Natural killer cell (primary cell): Measurements from ENCODE around the gene FOXP1. TPM values are rescaled to one million over a fixed set of nuclear protein-coding genes. Genes with fewer than 3 reads are reported as not detected.

ENCODE experiments used
- ATAC-seq, 3 donors: fragments of 150-1000 bp in 2 of 3; fragments of 200-7000 bp in 1 of 3; cut with Tn5 transposase; 1 replicate in 1 of 3; 2 replicates in 2 of 3; pipeline ENCODE4 v1.10.0; 2021; ENCODE audit warnings: mild to moderate bottlenecking in 2 of 3, moderate library complexity in 2 of 3
- DNase-seq, 2 donors: peaks; one replicate each; pipeline versions ENCODE4 v3.0.0 to v3.0.0-alpha.2; 2013 to 2021; ENCODE audit warnings: mixed read lengths in 1 of 2
- H3K27ac ChIP-seq: one replicate; pipeline ENCODE4 v1.5.1; 2013; ENCODE audit warnings: mild to moderate bottlenecking, low read length
- H3K27me3 ChIP-seq: one replicate; pipeline ENCODE4 v1.6.1; 2013; ENCODE audit warnings: low read length; ENCODE audit not compliant: control insufficient read depth, insufficient read depth
- H3K36me3 ChIP-seq: one replicate; pipeline ENCODE4 v1.6.1; 2013; ENCODE audit warnings: low read length; ENCODE audit not compliant: control insufficient read depth, insufficient read depth
- H3K4me1 ChIP-seq: one replicate; pipeline ENCODE4 v1.6.1; 2013; ENCODE audit warnings: low read length; ENCODE audit not compliant: control insufficient read depth, insufficient read depth
- H3K4me3 ChIP-seq: one replicate; pipeline ENCODE4 v1.5.1; 2013; ENCODE audit warnings: low read length
- H3K9me3 ChIP-seq: one replicate; pipeline ENCODE4 v1.6.1; 2013; ENCODE audit warnings: low read length; ENCODE audit not compliant: control insufficient read depth, insufficient read depth
- H3K27ac Mint-ChIP-seq, 2 donors: one replicate each; pipeline ENCODE4 v1.8.0; 2022; ENCODE audit warnings: mild to moderate bottlenecking in 2 of 2, mixed read lengths in 2 of 2, moderate library complexity in 1 of 2
- H3K27me3 Mint-ChIP-seq, 2 donors: one replicate each; pipeline ENCODE4 v1.8.0; 2022; ENCODE audit warnings: low read depth in 2 of 2, mixed read lengths in 2 of 2
- H3K36me3 Mint-ChIP-seq: one replicate; pipeline ENCODE4 v1.8.0; 2022; ENCODE audit warnings: mixed read lengths
- H3K4me1 Mint-ChIP-seq, 2 donors: one replicate each; pipeline ENCODE4 v1.8.0; 2022; ENCODE audit warnings: mixed read lengths in 2 of 2
- H3K4me3 Mint-ChIP-seq: one replicate; pipeline ENCODE4 v1.8.0; 2022; ENCODE audit warnings: mild to moderate bottlenecking, moderate library complexity, mixed read lengths
- H3K9me3 Mint-ChIP-seq, 2 donors: one replicate each; pipeline ENCODE4 v1.8.0; 2022; ENCODE audit warnings: mixed read lengths in 2 of 2
- WGBS: methylation state at CpG from one replicate; pipeline ENCODE4 v1.1.7; 2013; ENCODE audit warnings: missing lambda C conversion rate; ENCODE audit not compliant: insufficient coverage; 5-methylcytosine and 5-hydroxymethylcytosine counted together
- intact Hi-C: fragments of 100-400 bp; cut with micrococcal nuclease; formaldehyde crosslinking; loops from one replicate; pipeline ENCODE4 v1.14.2; 2022
- total RNA-seq, 4 donors: library from RNA; stranded (reverse); fragments of 120-200 nt in 1 of 4; gene quantifications; one replicate each; pipeline versions ENCODE4 v1.2.3 to v1.2.4, GENCODE V29; 2013 to 2022
- TF ChIP-seq, protein P1 (sequence below): fragments of 200-600 bp; IDR thresholded peaks from one replicate; pipeline ENCODE4 v1.8.0; 2022; ENCODE audit warnings: antibody characterized with exemption

FOXP1 gene
- total RNA-seq, 3 donors from 2014 or later (not counting 1 experiment from before 2014, with no cell fraction given) = 166 to 185 (median 166) TPM

GRCh38 chr3:71487418-71487817 lies 96.1 kb downstream of the FOXP1 start:
- peak overlapping the region; percentile 66 to 69 for H3K27ac Mint-ChIP-seq

DNA sequence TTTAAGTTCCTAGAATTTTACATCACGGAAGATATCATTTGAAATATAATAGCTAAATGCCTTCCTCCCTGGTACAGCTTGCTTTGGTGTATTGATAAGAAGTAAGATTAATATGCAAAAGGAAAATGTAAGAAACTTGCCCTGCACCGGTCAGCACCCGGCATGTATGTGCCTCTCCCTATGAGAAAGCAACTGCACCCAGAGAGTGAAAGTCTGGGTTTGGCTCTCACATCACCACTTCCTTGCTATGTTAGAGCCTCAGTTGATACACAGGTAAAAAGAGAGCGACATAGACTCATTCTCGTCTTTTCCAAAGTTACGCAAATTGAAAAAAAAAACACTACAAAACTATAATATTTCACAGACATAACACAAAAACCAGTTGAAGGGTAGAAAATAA lies 96.7 kb downstream of the FOXP1 start:
- Histone ChIP-seq H3K4me3 (no peak overlapping the region), H3K27ac (no peak overlapping the region), H3K9me3 (peaks cover 3% of the 10 kb centered on the region), H3K4me1 (peaks cover 15% of the 10 kb centered on the region), H3K36me3 (no peaks in the 10 kb centered on the region), H3K27me3 (no peaks in the 10 kb centered on the region)
- H3K27ac Mint-ChIP-seq = peak overlapping the region; percentile 66 to 69
- DNase-seq (peak in 1 of 2 donors; percentile 64), ATAC-seq (peak; percentile 38 to 72 (median 46))
- no peaks in the 10 kb centered on the region for H3K36me3 Mint-ChIP-seq
- no peaks in the 10 kb centered on the region for H3K27me3 Mint-ChIP-seq
- WGBS = 57% methylated on average over 5 of the region's 6 CpGs
- peaks cover 24 to 25% of the 10 kb centered on the region in 2 donors for H3K4me1 Mint-ChIP-seq
- peak overlapping the region; percentile 57 for H3K4me3 Mint-ChIP-seq
- H3K9me3 Mint-ChIP-seq = peaks cover 0 to 2% of the 10 kb centered on the region in 2 donors
- intact Hi-C loops = no loop called here
- TF ChIP-seq, protein P1, sequence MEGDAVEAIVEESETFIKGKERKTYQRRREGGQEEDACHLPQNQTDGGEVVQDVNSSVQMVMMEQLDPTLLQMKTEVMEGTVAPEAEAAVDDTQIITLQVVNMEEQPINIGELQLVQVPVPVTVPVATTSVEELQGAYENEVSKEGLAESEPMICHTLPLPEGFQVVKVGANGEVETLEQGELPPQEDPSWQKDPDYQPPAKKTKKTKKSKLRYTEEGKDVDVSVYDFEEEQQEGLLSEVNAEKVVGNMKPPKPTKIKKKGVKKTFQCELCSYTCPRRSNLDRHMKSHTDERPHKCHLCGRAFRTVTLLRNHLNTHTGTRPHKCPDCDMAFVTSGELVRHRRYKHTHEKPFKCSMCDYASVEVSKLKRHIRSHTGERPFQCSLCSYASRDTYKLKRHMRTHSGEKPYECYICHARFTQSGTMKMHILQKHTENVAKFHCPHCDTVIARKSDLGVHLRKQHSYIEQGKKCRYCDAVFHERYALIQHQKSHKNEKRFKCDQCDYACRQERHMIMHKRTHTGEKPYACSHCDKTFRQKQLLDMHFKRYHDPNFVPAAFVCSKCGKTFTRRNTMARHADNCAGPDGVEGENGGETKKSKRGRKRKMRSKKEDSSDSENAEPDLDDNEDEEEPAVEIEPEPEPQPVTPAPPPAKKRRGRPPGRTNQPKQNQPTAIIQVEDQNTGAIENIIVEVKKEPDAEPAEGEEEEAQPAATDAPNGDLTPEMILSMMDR = no peak

More at GRCh38 chr3:71487418-71487817, 96.1 kb downstream of the FOXP1 start:
- peaks cover 21% of the 10 kb centered on the region for H3K4me1 ChIP-seq
- Mint-ChIP-seq H3K4me1 (peaks cover 24 to 29% of the 10 kb centered on the region in 2 donors), H3K27me3 (no peaks in the 10 kb centered on the region), H3K36me3 (no peaks in the 10 kb centered on the region), H3K4me3 (peak overlapping the region; percentile 57), H3K9me3 (peaks cover 0 to 2% of the 10 kb centered on the region in 2 donors)
- TF ChIP-seq, protein P1 = no peak
- intact Hi-C loops = no loop called here
- H3K27me3 ChIP-seq = no peaks in the 10 kb centered on the region
- H3K36me3 ChIP-seq = no peaks in the 10 kb centered on the region
- WGBS = 13% methylated on average over 2 of the region's 5 CpGs
- peak overlapping the region; percentile 43 for H3K27ac ChIP-seq
- peak in 1 of 2 donors; percentile 45 for DNase-seq
- H3K9me3 ChIP-seq = peaks cover 3% of the 10 kb centered on the region
- peak; percentile 48 to 64 (median 57) for ATAC-seq
- no peak overlapping the region for H3K4me3 ChIP-seq

DNA sequence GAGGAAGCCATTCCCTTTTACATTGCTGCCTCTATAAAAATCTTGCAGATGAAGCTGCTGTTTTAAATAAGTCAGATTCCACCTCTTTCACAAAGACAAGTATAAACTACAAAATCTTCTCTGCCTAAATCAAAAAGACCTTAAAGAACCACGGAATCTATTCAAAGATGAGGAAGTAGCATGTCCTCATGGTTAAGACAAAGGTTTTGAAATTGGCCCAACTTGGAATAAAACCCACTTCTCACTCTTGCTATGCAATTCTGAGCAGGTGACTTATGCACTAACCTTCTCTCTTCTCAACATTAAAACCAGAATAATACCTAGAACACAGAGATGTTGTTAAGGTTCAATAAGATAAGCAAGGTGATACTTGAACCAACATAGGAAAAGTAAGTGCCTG lies 97.6 kb downstream of the FOXP1 start:
- Mint-ChIP-seq H3K27ac (no peak overlapping the region), H3K27me3 (no peaks in the 10 kb centered on the region), H3K4me3 (no peak overlapping the region), H3K36me3 (no peaks in the 10 kb centered on the region), H3K4me1 (peaks cover 18 to 23% of the 10 kb centered on the region in 2 donors), H3K9me3 (no peaks in the 10 kb centered on the region)
- Histone ChIP-seq H3K4me3 (no peak overlapping the region), H3K36me3 (no peaks in the 10 kb centered on the region), H3K9me3 (no peaks in the 10 kb centered on the region), H3K4me1 (peaks cover 9% of the 10 kb centered on the region), H3K27ac (no peak overlapping the region), H3K27me3 (no peaks in the 10 kb centered on the region)
- no peak for DNase-seq
- TF ChIP-seq, protein P1 = no peak
- 50% methylated on average over 1 of the region's 1 CpG for WGBS
- ATAC-seq = no peak
- intact Hi-C loops = no loop called here

GRCh38 chr3:71484452-71484851 lies 99.1 kb downstream of the FOXP1 start:
- TF ChIP-seq, protein P1 = no peak
- ATAC-seq (no peak), DNase-seq (no peak)
- no peaks in the 10 kb centered on the region for H3K27me3 Mint-ChIP-seq
- no peaks in the 10 kb centered on the region for H3K9me3 Mint-ChIP-seq
- H3K4me1 ChIP-seq = peaks cover 9% of the 10 kb centered on the region
- peaks cover 19 to 23% of the 10 kb centered on the region in 2 donors for H3K4me1 Mint-ChIP-seq
- H3K9me3 ChIP-seq = no peaks in the 10 kb centered on the region
- H3K36me3 Mint-ChIP-seq = no peaks in the 10 kb centered on the region
- no peak overlapping the region for H3K4me3 ChIP-seq
- H3K27me3 ChIP-seq = no peaks in the 10 kb centered on the region
- no peaks in the 10 kb centered on the region for H3K36me3 ChIP-seq
- intact Hi-C loops = no loop called here
- WGBS = 87% methylated on average over 5 of the region's 5 CpGs
- no peak overlapping the region for H3K27ac ChIP-seq
- no peak overlapping the region for H3K27ac Mint-ChIP-seq
- no peak overlapping the region for H3K4me3 Mint-ChIP-seq
